H1 (cell line): ENCODE data around the gene CUL9. TPM values are rescaled to one million over a fixed set of nuclear protein-coding genes. Genes with fewer than 3 reads are reported as not detected.

Experiments used
- CTCF ChIA-PET: fragments of 300-600 bp; sonication (Branson Sonifier 250); formaldehyde crosslinking; loops from one replicate; lab custom pipeline; 2021; ENCODE audit not compliant: partially characterized antibody; lab: Charles Lee
- POLR2A ChIA-PET: fragments of 300-600 bp; sonication (Branson Sonifier 250); formaldehyde crosslinking; loops from one replicate; lab custom pipeline; 2021; ENCODE audit warnings: inconsistent platforms; ENCODE audit not compliant: partially characterized antibody; lab: Charles Lee
- DNase-seq, 2 experiments: peaks; one replicate each; pipeline versions ENCODE4 v3.0.0 to v3.0.0-alpha.2; 2010 to 2022; ENCODE audit warnings: low spot score in 2 of 2, low read depth in 1 of 2, mixed read lengths in 1 of 2
- FAIRE-seq: peaks from 2 replicates; lab custom pipeline; 2011; peaks lifted over from hg19 to GRCh38; lab: Jason Lieb, UNC
- H2AFZ ChIP-seq: 2 replicates; pipeline ENCODE4 v1.8.1; 2012; ENCODE audit warnings: low read length, inconsistent platforms
- H2AK5ac ChIP-seq: 2 replicates; pipeline ENCODE4 v1.6.1; 2013; ENCODE audit warnings: low read depth, low read length
- H2BK120ac ChIP-seq: replicated peaks from 2 replicates; pipeline ENCODE3; 2013; ENCODE audit warnings: low read depth, low read length, inconsistent platforms
- H2BK12ac ChIP-seq: 2 replicates; pipeline ENCODE4 v1.6.1; 2013; ENCODE audit warnings: low read depth, low read length
- H2BK15ac ChIP-seq: 2 replicates; pipeline ENCODE4 v1.6.1; 2013; ENCODE audit warnings: low read length
- H2BK20ac ChIP-seq: 2 replicates; pipeline ENCODE4 v1.6.1; 2013; ENCODE audit warnings: low read length
- H2BK5ac ChIP-seq: 2 replicates; pipeline ENCODE4 v1.6.1; 2013; ENCODE audit warnings: low read depth, low read length
- H3K14ac ChIP-seq: 2 replicates; pipeline ENCODE4 v1.6.1; 2013; ENCODE audit warnings: inconsistent platforms; ENCODE audit not compliant: insufficient read length
- H3K18ac ChIP-seq: 2 replicates; pipeline ENCODE4 v1.6.1; 2013; ENCODE audit warnings: low read length; ENCODE audit errors: extremely low read depth
- H3K23ac ChIP-seq: 2 replicates; pipeline ENCODE4 v1.6.1; 2013; ENCODE audit warnings: inconsistent platforms; ENCODE audit not compliant: insufficient read length
- H3K23me2 ChIP-seq: 2 replicates; pipeline ENCODE4 v1.6.1; 2013; ENCODE audit warnings: low read depth, low read length
- H3K27ac ChIP-seq: 2 replicates; pipeline ENCODE4 v1.6.1; 2011; ENCODE audit warnings: low read depth, low read length, inconsistent platforms
- H3K27me3 ChIP-seq, 4 experiments: replicated peaks in 1 of 4; 1 replicate in 1 of 4; 2 replicates in 3 of 4; pipeline versions ENCODE4 v1.6.1 to v1.8.1; 2011 to 2013; ENCODE audit warnings: low read length in 3 of 4, mild to moderate bottlenecking in 3 of 4, inconsistent platforms in 2 of 4, mixed read lengths in 2 of 4, moderate library complexity in 1 of 4; ENCODE audit not compliant: control insufficient read depth in 3 of 4, insufficient read depth in 3 of 4; ENCODE audit errors: extremely low read depth in 1 of 4
- H3K36me3 ChIP-seq, 4 experiments: 2 replicates each; pipeline versions ENCODE4 v1.6.1 to v1.8.1; 2011 to 2013; ENCODE audit warnings: mild to moderate bottlenecking in 4 of 4, low read length in 3 of 4, moderate library complexity in 2 of 4, control low read depth in 1 of 4, inconsistent platforms in 1 of 4; ENCODE audit not compliant: insufficient read depth in 4 of 4, control insufficient read depth in 2 of 4
- H3K4ac ChIP-seq: replicated peaks from 2 replicates; pipeline ENCODE3; 2013; ENCODE audit warnings: low read length, low read depth, mixed read lengths, inconsistent platforms; ENCODE audit not compliant: insufficient read length
- H3K4me1 ChIP-seq, 4 experiments: replicated peaks in 1 of 4; 1 replicate in 1 of 4; 2 replicates in 3 of 4; pipeline versions ENCODE4 v1.6.1 to v1.8.1; 2011 to 2013; ENCODE audit warnings: low read length in 3 of 4, inconsistent platforms in 2 of 4, mixed read lengths in 1 of 4; ENCODE audit not compliant: insufficient read depth in 4 of 4, control insufficient read depth in 3 of 4
- H3K4me2 ChIP-seq, 2 experiments: 2 replicates each; pipeline versions ENCODE4 v1.6.1 to v1.8.1; 2011 to 2013; ENCODE audit warnings: low read depth in 2 of 2, low read length in 2 of 2, control low read depth in 1 of 2, inconsistent platforms in 1 of 2, mild to moderate bottlenecking in 1 of 2; ENCODE audit not compliant: insufficient read depth in 1 of 2
- H3K4me3 ChIP-seq, 4 experiments: fragments of 200-600, 300-600 bp in 1 of 4; sonication (generic), shearing (Covaris generic), sonication (Bioruptor Twin) in 1 of 4; 2 replicates each; pipeline versions ENCODE4 v1.5.1 to v1.8.1; 2011 to 2016; ENCODE audit warnings: low read length in 4 of 4, low read depth in 3 of 4, control low read depth in 2 of 4, inconsistent platforms in 2 of 4, mild to moderate bottlenecking in 2 of 4, mixed read lengths in 1 of 4, moderate library complexity in 1 of 4; ENCODE audit not compliant: insufficient read depth in 2 of 4; ENCODE audit errors: extremely low read depth in 1 of 4
- H3K56ac ChIP-seq: replicated peaks from 2 replicates; pipeline ENCODE3; 2013; ENCODE audit warnings: low read depth, mild to moderate bottlenecking, mixed read lengths, low read length, inconsistent platforms; ENCODE audit not compliant: insufficient read length
- H3K79me1 ChIP-seq: 2 replicates; pipeline ENCODE4 v1.6.1; 2013; ENCODE audit warnings: low read depth, low read length, control low read depth
- H3K79me2 ChIP-seq, 2 experiments: 2 replicates each; pipeline versions ENCODE4 v1.6.1 to v1.8.1; 2012 to 2013; ENCODE audit warnings: low read length in 2 of 2, mild to moderate bottlenecking in 2 of 2, inconsistent platforms in 1 of 2; ENCODE audit not compliant: insufficient read depth in 2 of 2, control insufficient read depth in 1 of 2
- H3K9ac ChIP-seq, 4 experiments: replicated peaks in 1 of 4; 1 replicate in 1 of 4; 2 replicates in 3 of 4; pipeline versions ENCODE4 v1.6.1 to v1.8.1; 2011 to 2013; ENCODE audit warnings: low read depth in 3 of 4, low read length in 3 of 4, control low read depth in 2 of 4, mild to moderate bottlenecking in 2 of 4, moderate library complexity in 2 of 4, inconsistent platforms in 1 of 4; ENCODE audit errors: extremely low read depth in 1 of 4
- H3K9me3 ChIP-seq, 2 experiments: 2 replicates each; pipeline versions ENCODE4 v1.6.1 to v1.8.1; 2012 to 2013; ENCODE audit warnings: mild to moderate bottlenecking in 2 of 2, moderate library complexity in 2 of 2, control low read depth in 1 of 2, inconsistent platforms in 1 of 2, low read depth in 1 of 2, low read length in 1 of 2, mixed read lengths in 1 of 2; ENCODE audit not compliant: insufficient read depth in 2 of 2
- H4K20me1 ChIP-seq, 2 experiments: replicated peaks in 1 of 2; 2 replicates each; pipeline versions ENCODE3 to v1.8.1; 2011 to 2013; ENCODE audit warnings: inconsistent platforms in 2 of 2, low read length in 2 of 2, mild to moderate bottlenecking in 1 of 2; ENCODE audit not compliant: insufficient read depth in 2 of 2, control insufficient read depth in 1 of 2
- H4K5ac ChIP-seq: 2 replicates; pipeline ENCODE4 v1.6.1; 2013; ENCODE audit warnings: low read length, low read depth, mixed read lengths, inconsistent platforms; ENCODE audit not compliant: insufficient read length
- H4K8ac ChIP-seq: 2 replicates; pipeline ENCODE4 v1.8.0; 2013; ENCODE audit warnings: mild to moderate bottlenecking, moderate library complexity, low read length, inconsistent platforms; ENCODE audit not compliant: insufficient read depth; ENCODE audit errors: extremely low read depth
- H4K91ac ChIP-seq: replicated peaks from 2 replicates; pipeline ENCODE3; 2013; ENCODE audit warnings: low read length, mixed read lengths, inconsistent platforms; ENCODE audit not compliant: insufficient read length
- JUND ChIP-seq: IDR thresholded peaks from 2 replicates; pipeline ENCODE4 v1.6.1; 2011; ENCODE audit warnings: mild to moderate bottlenecking, improper control_type of control experiment, low read length
- SP1 ChIP-seq: IDR thresholded peaks from 2 replicates; pipeline ENCODE4 v1.6.1; 2011; ENCODE audit warnings: low read depth, low read length
- WGBS, 2 experiments: shearing (Covaris generic) in 1 of 2; methylation state at CpG; one replicate each; pipeline versions ENCODE4 v1.1.6 to v1.1.7; 2013 to 2015; ENCODE audit warnings: low lambda C conversion rate in 2 of 2, mixed read lengths in 2 of 2, inconsistent platforms in 1 of 2, low coverage in 1 of 2, missing lambda C conversion rate in 1 of 2; ENCODE audit not compliant: insufficient replicate concordance in 2 of 2, insufficient coverage in 1 of 2, insufficient read length in 1 of 2; ENCODE audit errors: extremely low coverage in 1 of 2, missing lambda C conversion rate in 1 of 2; 5-methylcytosine and 5-hydroxymethylcytosine counted together
- polyA plus RNA-seq, 7 experiments: library from polyadenylated mRNA; depleted of rRNA in 3 of 7; stranded (reverse) in 5 of 7; unstranded in 2 of 7; fragments of >200 nt in 5 of 7; fragments of 200-250 nt in 2 of 7; gene quantifications; 1 replicate in 5 of 7; 2 replicates in 1 of 7; 4 replicates in 1 of 7; pipeline versions ENCODE4 v1.2.1 to v1.2.3, GENCODE V29; 2011 to 2013; ENCODE audit warnings: missing spikeins in 2 of 7, mixed read lengths in 2 of 7
- total RNA-seq: library from RNA; stranded (reverse); fragmentation: NEBNext Ultra II Directional; extraction: Animal tissue kit (Norgen Biotek cat#: 25700); gene quantifications from 2 replicates; pipeline ENCODE4 v1.2.1, GENCODE V29; 2021

CUL9 gene
- total and polyA plus RNA-seq, 2 of the 8 experiments (the other 6 are each of a cell fraction or from before 2014, with no cell fraction given), result 7.7 to 9.8 TPM

DNA sequence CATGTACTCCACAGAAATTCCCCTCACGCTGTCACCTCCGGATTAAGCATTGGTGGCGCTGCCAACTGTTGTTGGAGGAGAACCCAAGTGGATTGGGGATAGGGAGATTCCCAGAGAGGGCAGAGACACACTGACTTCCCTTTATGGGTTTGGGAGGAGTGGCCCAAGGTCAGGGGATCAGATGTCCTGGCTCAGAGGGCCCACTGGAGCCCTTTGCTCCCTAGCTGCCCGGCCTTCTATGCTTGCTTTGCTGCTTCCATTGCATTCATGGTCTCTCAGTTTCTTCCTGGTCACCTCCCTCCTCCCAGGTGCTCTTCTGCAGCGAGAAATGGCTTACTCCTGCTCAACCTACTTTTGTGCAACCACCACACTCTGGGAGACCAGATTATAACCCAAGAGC, 14.3 kb downstream of the CUL9 start:
- CTCF ChIA-PET, result interaction anchor here (0.7 to 1.5 kb wide), 3 partner anchors 16 to 100 kb away, joined by 4 to 10 read pairs (median 5); no protein-coding TSS in a partner anchor
- WGBS, 2 experiments, result 84% methylated on average over 5 of the region's 5 CpGs; no CpG with 5 or more reads in 1 of the 2 experiments
- H4K20me1 ChIP-seq, result no peaks in the 10 kb centered on the region
- no peak overlapping the region for H3K14ac ChIP-seq
- H3K23me2 ChIP-seq, result no peaks in the 10 kb centered on the region
- no peak overlapping the region for H3K9ac ChIP-seq
- H3K4ac ChIP-seq, result no peak overlapping the region
- no peak overlapping the region for H2BK20ac ChIP-seq
- no peak overlapping the region for H3K18ac ChIP-seq
- H3K79me2 ChIP-seq, result no peaks in the 10 kb centered on the region
- no peak overlapping the region for H3K4me3 ChIP-seq
- H2BK120ac ChIP-seq, result no peak overlapping the region
- no peak overlapping the region for H4K5ac ChIP-seq
- H3K27ac ChIP-seq, result no peak overlapping the region
- no peak overlapping the region for H2AK5ac ChIP-seq
- H3K36me3 ChIP-seq, result no peaks in the 10 kb centered on the region
- H3K79me1 ChIP-seq, result no peaks in the 10 kb centered on the region
- no peak overlapping the region for H2BK5ac ChIP-seq
- no peak for FAIRE-seq
- H2BK15ac ChIP-seq, result no peak overlapping the region
- TF ChIP-seq SP1, result no peak
- no peak for TF ChIP-seq JUND
- H3K4me2 ChIP-seq, result no peak overlapping the region
- no peak overlapping the region for H4K91ac ChIP-seq
- H3K23ac ChIP-seq, result no peak overlapping the region
- H3K56ac ChIP-seq, result no peak overlapping the region
- H2BK12ac ChIP-seq, result no peak overlapping the region
- H2AFZ ChIP-seq, result no peak overlapping the region
- no peaks in the 10 kb centered on the region for H3K4me1 ChIP-seq
- no peaks in the 10 kb centered on the region for H3K27me3 ChIP-seq
- no peak overlapping the region for H4K8ac ChIP-seq
- POLR2A ChIA-PET, result interaction anchor here (1.0 to 1.3 kb wide), 3 partner anchors 16 to 26 kb away, joined by 3 to 4 read pairs (median 3); no protein-coding TSS in a partner anchor
- no peaks in the 10 kb centered on the region for H3K9me3 ChIP-seq
- DNase-seq, result no peak
